ENCODE measurements around the gene CSGALNACT2.
A peak's percentile ranks its signal among the peaks of the same experiment; 100 is the strongest.

Gene CSGALNACT2

DNA sequence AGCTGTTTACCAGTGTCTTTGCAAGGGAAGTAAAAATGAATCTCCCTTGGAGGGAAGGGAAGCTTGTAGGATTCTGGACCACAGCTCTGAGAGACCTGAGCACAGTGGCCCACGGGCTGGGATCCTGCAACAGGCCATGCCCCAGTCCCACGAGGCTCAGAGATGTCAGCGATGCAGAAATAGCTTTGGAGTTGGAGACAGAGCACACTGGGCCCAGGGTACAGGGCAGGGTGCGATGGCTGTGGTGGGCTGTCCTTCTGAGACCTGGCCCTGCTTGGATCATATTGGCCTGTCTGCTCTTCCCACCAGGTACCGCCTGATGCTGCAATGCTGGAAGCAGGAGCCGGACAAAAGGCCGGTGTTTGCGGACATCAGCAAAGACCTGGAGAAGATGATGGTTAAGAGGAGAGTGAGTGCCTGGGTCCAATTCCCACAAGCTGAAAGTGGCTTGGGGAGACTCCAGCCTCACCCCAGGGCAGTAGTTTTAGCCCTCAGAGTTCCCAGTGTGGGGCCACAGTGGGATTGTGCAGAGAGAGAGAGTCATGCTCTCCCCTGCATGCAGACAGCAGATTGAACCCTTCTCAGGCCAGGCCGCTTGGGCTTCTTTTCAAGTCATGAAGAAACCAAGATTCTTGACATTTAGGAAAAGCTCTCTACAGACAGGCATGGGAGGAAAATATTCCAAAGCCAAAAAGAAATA is 13.5 kb upstream of the CSGALNACT2 start:
- no peak for DNase-seq

DNA sequence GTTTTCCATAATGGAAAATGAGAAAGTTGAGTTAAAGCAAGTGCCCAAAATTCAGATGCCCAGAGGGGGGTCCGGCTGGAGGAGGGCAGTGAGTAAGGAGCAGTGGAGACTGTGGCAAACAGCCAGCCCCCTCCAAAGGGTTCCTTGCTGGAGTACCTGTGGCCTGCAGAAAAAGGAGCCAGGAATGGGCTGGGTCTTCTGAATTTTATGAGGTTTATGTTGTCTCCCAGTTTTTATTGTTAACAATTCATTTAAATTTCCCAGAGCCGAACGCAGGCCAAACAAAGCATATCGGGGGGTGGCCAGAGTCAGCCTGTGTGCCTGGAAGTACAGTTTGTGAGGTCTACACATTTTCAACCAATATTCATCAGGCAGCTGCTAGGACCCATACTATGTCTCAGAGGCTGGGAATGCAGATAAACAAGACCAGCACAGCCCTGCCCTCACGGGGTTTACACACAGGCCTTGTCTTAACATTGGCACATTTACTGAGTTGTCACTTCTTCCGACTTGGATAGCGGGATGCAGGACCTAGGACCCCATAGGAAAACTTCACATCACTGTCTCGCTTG is 12.9 kb upstream of the CSGALNACT2 start:
- DNase-seq, result no peak

DNA sequence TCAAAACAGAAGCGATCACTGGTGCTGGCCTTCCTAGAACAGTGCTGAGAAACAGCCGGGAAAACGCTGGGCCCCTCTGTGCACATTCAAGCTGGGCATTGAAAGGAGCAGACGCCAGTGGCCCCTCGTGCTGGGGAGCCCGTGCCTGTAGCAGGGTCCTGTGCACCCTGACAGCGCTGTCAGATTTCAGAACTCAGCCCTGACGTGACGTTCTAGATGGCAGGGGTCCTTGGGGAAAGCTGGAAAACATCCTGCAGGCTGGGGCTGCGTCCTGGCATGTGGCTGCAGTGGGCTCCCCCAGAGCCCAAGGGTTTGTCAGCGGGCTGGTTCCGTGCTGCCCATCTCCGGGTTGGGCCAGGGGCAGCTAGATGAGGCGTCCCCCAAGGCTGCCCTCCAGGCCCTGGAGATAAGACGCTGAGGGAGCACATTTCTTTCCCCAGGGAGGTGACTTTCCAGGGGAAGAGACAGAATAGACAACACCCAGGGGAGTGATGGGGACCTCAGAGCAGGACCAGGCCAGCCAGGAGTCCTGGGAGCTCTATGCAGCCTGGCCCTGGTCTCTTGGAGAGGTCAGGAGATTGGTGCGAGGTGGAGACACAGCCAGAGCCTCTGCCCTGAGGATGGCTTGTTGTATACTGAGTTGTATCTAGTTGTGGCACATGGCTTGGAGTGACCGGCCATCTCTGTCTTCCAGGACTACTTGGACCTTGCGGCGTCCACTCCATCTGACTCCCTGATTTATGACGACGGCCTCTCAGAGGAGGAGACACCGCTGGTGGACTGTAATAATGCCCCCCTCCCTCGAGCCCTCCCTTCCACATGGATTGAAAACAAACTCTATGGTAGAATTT is 12.1 kb upstream of the CSGALNACT2 start:
- DNase-seq, result no peak

DNA sequence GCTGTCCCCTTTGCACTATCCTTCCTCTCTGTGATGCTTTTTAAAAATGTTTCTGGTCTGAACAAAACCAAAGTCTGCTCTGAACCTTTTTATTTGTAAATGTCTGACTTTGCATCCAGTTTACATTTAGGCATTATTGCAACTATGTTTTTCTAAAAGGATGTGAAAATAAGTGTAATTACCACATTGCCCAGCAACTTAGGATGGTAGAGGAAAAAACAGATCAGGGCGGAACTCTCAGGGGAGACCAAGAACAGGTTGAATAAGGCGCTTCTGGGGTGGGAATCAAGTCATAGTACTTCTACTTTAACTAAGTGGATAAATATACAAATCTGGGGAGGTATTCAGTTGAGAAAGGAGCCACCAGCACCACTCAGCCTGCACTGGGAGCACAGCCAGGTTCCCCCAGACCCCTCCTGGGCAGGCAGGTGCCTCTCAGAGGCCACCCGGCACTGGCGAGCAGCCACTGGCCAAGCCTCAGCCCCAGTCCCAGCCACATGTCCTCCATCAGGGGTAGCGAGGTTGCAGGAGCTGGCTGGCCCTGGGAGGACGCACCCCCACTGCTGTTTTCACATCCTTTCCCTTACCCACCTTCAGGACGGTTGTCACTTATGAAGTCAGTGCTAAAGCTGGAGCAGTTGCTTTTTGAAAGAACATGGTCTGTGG is 11.4 kb upstream of the CSGALNACT2 start:
- DNase-seq, result no peak

DNA sequence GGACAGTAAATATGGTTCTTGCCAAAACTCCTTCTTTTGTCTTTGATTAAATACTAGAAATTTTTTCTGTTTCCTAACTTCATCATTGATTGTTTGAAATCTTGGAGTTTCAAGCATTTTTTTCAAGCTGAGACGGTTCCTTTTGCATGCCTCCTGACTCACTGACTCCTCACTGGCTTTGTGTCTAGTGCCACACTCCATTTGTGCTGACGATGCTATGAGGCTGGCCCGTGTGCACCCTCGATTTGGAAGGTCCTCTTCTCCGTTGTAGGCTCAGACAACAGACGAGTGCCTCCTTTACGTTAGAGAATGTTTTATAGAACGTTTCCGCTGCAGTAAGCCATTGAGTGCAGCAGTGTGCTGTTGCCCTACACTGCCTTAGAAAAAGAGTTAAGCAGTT is 10.8 kb upstream of the CSGALNACT2 start:
- DNase-seq, result no peak

DNA sequence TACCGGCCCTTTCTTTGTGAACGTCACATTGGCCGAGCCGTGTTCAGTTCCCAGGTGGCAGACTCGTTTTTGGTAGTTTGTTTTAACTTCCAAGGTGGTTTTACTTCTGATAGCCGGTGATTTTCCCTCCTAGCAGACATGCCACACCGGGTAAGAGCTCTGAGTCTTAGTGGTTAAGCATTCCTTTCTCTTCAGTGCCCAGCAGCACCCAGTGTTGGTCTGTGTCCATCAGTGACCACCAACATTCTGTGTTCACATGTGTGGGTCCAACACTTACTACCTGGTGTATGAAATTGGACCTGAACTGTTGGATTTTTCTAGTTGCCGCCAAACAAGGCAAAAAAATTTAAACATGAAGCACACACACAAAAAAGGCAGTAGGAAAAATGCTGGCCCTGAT is 9.9 kb upstream of the CSGALNACT2 start:
- no peak for DNase-seq

DNA sequence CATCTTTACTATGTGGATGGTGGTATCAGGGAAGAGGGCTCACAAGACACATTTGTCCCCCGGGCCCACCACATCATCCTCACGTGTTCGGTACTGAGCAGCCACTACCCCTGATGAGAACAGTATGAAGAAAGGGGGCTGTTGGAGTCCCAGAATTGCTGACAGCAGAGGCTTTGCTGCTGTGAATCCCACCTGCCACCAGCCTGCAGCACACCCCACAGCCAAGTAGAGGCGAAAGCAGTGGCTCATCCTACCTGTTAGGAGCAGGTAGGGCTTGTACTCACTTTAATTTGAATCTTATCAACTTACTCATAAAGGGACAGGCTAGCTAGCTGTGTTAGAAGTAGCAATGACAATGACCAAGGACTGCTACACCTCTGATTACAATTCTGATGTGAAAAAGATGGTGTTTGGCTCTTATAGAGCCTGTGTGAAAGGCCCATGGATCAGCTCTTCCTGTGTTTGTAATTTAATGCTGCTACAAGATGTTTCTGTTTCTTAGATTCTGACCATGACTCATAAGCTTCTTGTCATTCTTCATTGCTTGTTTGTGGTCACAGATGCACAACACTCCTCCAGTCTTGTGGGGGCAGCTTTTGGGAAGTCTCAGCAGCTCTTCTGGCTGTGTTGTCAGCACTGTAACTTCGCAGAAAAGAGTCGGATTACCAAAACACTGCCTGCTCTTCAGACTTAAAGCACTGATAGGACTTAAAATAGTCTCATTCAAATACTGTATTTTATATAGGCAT is 9.1 kb upstream of the CSGALNACT2 start:
- no peak for DNase-seq

DNA sequence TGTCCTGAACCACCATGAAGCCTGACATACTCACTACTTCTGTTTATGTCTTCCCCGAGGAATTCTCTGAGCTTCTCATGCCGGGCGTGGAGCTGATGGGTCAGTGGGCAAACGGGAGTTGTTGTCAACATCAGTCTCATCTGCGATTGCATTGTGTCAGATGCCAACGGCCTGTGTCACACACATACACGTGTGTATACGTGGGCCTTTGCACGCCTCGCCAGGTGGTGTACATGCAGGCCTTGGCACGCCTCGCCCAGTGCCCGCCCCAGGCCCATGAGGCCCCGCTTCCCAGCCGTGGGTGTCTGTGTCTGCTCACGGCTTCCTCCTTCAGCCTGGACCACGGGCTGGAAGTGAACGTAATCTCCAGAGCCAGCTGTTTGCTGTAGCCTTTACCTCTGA is 7.5 kb upstream of the CSGALNACT2 start:
- DNase-seq, result no peak

DNA sequence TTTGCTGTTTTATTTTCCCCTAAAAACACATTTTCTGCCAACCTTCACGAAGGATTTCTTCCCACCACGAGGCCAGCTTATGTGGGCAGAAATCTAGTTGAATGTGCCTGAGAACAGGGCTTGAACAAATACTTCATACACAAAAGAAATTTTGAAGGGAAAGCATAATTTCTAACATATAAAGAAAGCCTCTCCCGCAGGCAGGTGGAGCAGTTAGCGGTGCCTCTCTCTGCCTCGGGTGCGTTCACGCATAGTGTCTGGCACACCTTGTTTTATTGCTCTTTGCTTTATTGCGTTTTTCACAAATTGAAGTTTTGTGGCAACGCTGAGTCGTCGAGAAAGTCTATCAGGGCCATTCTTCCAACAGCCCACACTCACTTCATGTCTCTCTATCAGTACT is 7.0 kb upstream of the CSGALNACT2 start:
- no peak for DNase-seq

DNA sequence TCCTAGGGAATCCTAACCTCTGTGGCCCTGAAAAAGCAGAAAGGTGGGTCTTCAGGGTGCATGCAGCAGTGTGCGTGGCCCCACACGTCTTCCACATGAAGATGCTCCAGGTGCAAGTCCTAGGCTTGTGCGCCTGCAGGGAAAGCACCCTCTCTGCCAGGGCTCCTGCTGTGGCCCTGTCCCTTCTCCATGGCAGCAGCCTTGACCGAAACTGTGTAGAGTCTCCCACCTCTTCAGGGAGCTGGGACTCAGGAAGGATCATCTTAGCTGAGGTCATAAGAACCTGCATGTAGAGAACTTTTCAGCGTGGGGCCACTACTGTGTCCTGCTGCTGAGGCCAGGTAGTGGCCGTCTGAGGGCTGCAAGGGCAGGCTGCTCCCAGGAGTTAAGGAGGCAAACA is 6.3 kb upstream of the CSGALNACT2 start:
- DNase-seq, result no peak

DNA sequence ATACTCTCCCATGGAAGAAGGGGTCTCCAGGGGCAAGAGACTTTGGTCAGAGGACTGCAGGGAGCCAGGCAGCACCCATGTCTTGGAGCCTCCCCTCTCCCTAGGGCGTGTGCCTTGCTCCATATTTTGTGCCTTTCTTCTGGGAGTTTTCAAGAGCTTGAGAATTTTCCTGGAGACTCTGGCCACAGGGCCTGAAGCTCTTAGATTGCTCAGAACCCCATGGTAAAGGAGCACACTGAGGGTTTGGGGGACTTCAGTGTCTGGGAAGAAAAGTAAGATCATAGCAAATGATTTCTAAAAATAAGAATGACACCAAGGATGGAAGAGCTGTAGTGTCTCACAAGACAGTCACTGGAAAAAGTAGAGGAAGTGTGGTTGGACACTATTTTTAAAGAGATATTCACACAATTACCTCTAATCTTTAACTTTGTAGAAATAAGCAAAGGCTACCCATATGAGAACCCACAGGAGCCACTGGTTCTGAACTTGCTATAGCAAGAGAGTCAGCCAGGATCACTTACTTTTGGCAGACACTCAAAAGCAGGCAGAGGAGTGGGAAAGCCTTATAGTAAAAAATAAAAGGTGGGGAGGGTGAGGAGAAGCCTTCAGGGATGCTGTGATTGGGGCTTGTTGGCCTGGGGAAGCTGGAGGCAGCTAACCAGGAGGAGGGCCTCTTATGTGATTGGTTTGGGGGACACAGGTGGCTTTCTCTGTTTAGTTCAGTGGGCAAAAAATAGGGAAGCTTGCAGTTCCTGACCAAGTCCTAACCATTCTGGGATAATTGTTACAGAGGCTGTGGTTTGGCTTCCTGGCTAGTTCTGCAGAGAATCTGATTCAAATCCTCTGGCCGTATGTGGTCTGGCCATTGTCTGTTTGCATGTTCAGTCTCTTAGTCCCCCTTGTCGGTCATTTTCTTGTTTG is 5.1 kb upstream of the CSGALNACT2 start:
- DNase-seq, result no peak

DNA sequence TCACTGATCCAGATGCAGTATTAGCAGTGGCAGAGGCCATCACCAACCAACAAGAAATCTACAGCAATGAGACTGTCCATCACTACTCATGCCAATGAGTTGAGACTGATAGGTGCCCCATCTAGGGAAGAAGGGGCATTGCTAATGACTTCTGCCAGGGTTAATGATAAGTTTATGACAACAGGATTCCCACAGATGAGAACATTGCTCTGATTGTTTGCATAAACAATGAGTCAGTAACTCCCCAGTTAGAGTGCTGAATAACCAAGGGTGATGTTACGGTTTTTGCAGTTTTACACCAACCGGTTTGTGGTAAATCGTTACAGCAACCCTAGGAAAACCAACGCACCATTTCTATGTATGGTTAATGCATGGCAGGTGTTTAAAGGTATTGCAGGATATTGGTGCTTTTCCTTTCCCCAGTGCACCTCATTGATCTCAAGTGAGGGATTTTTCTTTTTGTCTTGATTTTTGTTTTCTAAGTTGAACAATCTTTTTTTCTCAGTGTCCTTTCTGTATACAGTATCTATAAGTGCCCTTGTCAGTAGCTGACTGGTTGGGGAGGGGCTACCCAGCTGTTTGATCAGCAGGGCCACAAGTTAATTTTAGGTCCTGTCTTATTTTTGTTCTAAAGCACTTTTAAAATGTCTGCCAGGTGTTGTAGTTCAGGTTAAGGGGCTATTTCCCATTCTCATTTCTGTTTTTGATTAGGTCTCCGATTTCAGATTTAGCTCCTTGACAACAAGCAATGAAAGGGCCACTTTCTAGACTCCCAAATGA is 3.9 kb upstream of the CSGALNACT2 start:
- DNase-seq, result no peak

DNA sequence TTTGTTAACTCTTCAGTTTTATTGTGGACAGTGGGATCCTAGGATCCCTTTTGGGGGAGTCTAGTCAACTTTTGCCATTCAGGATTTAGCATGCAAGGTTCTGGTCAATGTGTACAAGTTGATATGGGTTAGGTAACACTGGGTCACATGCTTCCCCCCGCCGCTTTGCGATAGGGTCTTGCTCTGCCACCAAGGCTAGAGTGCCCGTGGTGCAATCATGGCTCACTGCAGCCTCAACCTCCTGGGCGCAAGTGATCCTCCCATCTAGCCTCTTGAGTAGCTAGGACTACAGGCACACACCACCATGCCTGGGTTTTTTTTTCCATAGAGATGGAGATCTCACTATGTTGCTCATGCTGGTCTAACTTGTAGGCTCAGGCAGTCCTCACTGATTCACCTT is 3.2 kb upstream of the CSGALNACT2 start:
- no peak for DNase-seq

DNA sequence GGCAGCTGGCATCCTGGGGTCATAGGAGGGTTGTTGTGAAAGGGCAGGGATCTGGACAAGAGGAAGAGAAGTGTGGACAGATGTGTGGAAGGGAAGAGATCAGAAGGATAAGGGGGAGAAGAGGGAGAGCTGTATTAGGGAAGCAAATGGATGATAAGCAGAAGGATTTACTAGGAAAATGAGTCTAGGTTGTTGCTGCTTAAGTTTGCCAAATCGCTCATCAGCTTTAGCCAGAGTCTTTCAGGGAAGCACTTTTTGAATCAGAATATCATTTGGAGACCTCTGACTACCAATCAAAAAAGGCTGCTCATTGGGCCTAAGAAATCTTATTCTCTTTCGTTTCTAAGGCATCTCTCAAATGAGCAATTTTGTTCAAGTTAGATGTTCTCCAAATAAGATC is 2.6 kb upstream of the CSGALNACT2 start:
- no peak for DNase-seq

DNA sequence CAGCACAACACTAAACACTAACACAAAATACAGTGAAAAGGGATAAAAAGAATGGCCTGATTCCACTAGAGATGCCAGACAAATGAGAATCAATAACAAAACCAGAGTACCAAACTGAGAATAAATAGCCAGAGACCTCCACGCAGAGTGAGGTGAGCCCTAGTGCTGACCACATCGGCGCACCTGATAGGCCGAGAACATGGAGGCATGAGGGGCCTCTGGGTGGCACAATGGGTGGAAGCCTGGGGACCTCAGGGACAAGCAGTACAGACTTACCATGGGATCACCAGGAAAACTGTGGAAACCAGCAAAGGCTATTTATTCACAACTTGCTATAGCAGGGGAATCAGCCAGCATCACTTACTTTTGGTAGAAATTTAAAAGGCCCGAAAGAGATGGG is 1.8 kb upstream of the CSGALNACT2 start:
- DNase-seq, result no peak

DNA sequence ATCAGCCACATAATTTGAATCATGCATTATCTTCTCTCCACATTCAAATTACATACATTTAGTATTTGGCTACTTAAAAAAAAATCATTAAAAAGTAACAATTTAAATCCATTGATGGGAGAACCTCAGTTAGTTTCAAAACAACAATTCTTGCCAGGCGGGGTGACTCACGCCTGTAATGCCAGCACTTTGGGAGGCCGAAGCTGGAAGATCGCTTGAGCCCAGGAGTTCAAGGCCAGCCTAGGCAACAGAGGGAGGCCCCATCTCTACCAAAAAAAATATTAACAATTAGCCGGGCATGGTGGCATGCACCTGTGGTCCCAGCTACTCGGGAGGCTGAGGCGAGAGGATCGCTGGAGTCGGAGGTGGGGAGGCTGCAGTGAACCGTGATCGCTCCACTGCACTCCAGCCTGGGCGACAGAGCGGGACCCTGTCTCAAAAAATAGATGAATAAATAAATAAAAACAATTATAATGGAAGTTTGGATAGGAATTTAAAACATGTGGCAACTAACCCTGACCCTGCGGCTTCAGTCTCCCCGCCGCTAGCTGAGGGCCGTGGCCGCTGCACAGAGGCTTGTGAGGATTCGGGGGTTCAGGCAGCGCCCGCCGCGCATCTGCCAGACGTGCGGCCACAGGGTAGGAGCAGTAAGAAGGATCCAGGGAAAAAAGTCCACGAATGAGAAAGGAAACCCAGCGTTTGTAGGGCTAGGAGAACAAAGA is 1.1 kb upstream of the CSGALNACT2 start:
- DNase-seq, result no peak

DNA sequence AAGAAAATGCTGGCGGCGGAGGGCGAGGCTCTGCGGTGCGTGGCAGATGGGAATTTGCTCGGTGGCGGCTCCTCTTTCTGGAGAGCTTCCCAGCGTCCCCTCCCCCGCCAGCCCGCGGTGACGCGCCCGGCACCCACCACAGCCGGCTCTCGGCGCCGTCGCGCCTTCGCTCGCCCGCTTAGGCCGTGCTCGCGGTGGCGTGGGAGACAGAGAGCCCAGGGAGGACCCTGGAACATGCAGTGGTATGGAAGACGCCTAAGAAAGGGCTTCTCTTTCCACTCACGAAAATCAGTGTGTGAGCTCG is 576 bp upstream of the CSGALNACT2 start:
- peak; percentile 45 for DNase-seq

DNA sequence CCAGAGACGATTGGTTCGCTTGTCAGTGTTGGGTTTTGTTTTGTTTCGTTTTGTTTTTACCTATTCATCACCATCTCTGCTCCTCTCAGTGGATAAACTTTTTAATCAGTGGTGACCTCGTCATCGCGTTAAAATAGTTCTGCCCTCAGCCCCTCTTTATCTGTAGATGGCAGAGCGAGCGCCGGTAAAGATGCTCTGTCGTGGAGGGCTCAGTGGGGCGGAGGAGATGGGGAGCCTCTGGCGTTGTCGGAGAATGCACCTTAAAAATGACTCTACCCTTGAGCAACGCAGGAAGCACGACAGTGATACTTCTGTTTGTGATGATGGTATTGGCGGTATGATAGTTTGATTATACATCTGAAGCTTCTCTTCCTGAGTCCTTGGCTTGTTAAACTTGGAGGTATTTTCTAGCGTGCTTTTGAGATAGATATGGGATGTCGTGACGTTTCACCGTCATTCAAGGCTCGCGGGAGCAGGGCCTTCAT is 554 bp downstream of the CSGALNACT2 start:
- peak; percentile 60 for DNase-seq

DNA sequence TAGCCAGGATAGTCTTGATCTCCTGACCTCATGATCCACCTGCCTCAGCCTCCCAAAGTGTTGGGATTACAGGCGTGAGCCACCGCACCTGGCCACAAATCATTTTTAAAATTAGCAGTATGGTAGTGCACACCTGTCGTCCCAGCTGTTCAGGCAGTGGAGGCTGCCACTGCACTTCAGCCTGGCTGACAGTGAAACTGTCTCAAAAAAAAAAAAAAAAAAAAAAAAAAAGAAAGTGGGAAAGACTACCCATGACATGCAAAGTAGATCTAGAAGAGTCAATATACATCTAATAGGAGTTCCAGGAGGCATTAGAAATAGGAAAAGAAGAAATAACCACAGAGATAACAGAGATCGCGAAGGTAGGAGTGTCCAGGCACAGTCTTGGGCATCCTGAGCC is 3.2 kb downstream of the CSGALNACT2 start:
- DNase-seq, result no peak

DNA sequence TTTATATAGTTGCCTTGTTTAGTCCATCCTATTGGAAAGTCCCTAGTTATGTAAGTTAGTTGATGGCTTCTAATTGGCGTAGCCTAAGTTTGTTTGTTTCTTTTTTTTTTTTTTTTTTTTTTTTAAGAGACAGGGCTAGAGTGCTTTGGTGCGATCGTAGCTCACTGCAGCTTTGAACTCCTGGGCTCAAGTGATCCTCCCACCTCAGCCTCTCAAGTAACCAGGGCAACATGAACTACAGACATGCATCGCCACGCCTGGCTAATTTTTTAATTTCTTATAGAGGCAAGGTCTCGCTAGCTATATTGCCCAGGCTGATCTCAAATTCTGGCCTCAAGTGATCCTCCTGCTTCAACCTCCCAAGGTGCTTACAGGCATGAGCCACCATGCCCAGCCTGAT is 7.1 kb downstream of the CSGALNACT2 start:
- no peak for DNase-seq
